Neural crest cell (in vitro differentiated cells): ENCODE results near the gene SLC26A8. TPM values are rescaled to one million over a fixed set of nuclear protein-coding genes. Genes with fewer than 3 reads are reported as not detected.

Experiments used
- DNase-seq: peaks from one replicate; pipeline ENCODE4 v3.0.0; 2021; ENCODE audit warnings: low read depth, mixed read lengths, low spot score
- H3K27ac Mint-ChIP-seq: one replicate; pipeline ENCODE4 v1.8.0; 2021; ENCODE audit warnings: mild to moderate bottlenecking, mixed read lengths; ENCODE audit not compliant: unreplicated experiment
- H3K27me3 Mint-ChIP-seq: 2 replicates; pipeline ENCODE4 v1.8.0; 2021; ENCODE audit warnings: low read depth, mild to moderate bottlenecking, mixed read lengths
- H3K36me3 Mint-ChIP-seq: 2 replicates; pipeline ENCODE4 v1.8.0; 2021; ENCODE audit warnings: low read depth, mild to moderate bottlenecking, mixed read lengths
- H3K4me1 Mint-ChIP-seq: 2 replicates; pipeline ENCODE4 v1.8.0; 2021; ENCODE audit warnings: mixed read lengths
- H3K4me3 Mint-ChIP-seq: one replicate; pipeline ENCODE4 v1.8.0; 2021; ENCODE audit warnings: mild to moderate bottlenecking, mixed read lengths
- H3K9me3 Mint-ChIP-seq: 2 replicates; pipeline ENCODE4 v1.8.0; 2021; ENCODE audit warnings: mixed read lengths
- CTCF ChIP-seq: fragments of 200-600 bp; sonication (generic); conservative IDR thresholded peaks from 2 replicates; pipeline ENCODE4 v1.5.0; 2021; ENCODE audit warnings: antibody characterized with exemption, mild to moderate bottlenecking
- total RNA-seq: library from RNA; stranded (reverse); gene quantifications from 2 replicates; pipeline ENCODE4 v1.2.1, GENCODE V29; 2021

Gene SLC26A8
- total RNA-seq, 1 donor from 2014 or later: 0.33 TPM

- no peak for TF ChIP-seq CTCF
- Mint-ChIP-seq H3K4me1 (no peaks in the 10 kb centered on the region), H3K36me3 (no peaks in the 10 kb centered on the region), H3K27me3 (no peaks in the 10 kb centered on the region), H3K4me3 (no peak overlapping the region), H3K27ac (no peak overlapping the region), H3K9me3 (no peaks in the 10 kb centered on the region)
- no peak for DNase-seq
Observed at GRCh38 chr6:36050947-36051710, 26.7 kb upstream of the SLC26A8 start.

DNA sequence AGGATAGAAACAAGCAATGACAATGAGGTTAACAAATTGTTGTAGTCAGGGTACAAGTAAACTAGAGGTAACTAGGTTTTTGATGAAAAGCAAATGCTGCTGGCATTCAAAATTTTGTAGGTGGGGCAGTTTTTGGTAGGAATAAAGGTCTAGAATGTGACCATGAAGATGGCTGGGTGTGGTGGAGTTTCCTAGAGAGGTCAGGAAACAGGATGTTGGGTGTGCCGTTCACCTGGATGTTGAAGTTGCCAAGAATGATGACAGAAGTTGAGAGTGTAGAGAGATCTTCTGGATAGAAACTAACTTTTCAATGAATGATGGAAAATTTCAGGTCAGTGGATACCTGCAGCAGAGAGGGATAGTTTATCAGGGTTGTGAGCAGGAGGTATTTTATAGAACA is 25.9 kb upstream of the SLC26A8 start:
- H3K9me3 Mint-ChIP-seq: no peaks in the 10 kb centered on the region
- H3K36me3 Mint-ChIP-seq: no peaks in the 10 kb centered on the region
- TF ChIP-seq CTCF: no peak
- DNase-seq: no peak
- H3K4me3 Mint-ChIP-seq: no peak overlapping the region
- H3K4me1 Mint-ChIP-seq: no peaks in the 10 kb centered on the region
- H3K27me3 Mint-ChIP-seq: no peaks in the 10 kb centered on the region
- no peak overlapping the region for H3K27ac Mint-ChIP-seq

DNA sequence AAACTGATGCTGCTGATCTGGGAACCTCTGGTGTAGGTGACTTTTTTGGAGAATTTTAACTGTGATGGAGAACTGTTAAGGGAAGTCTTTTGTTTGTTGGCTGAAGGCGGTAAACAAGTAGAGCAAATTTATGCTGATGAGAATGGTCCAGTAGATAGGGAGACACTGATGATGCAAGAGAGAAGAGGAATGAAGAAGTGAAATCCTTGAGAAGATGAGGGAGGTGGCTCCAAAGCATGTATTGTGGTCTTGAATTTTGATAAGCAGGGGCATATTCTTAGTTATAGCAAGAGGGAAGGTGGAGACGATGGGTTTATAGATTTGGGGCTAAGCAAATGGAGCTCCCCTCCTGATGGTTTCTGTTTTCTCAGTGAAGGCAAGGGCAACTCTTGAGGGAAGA is 25.1 kb upstream of the SLC26A8 start:
- no peak overlapping the region for H3K27ac Mint-ChIP-seq

DNA sequence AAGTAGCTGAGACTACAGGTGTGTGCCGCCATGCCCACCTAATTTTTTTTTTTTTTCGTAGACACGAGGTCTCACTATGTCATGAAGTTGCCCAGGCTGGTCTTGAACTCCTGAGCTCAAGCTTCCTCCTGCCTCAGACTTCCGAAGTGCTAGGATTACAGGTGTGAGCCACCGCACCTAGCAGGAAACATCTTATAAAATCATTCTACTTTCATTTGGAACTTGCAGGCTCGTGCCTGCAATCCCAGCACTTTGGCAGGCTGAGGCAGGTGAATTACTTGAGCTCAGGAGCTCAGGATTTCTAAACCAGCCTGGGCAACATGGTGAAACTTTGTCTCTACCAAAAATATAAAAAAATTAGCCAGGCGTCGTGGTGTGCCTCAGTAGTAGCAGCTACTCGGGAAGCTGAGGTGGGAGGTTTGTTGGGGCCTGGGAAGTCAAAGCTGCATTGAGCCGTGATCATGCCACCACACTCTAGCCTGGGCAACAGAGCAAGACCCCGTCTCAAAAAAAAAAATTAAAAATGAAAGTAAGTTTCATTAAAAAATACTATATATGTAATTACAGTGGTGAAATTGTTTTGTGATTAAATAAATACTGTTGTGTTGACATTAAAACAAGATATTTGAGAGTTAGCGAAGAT is 18.3 kb upstream of the SLC26A8 start:
- no peak for DNase-seq
- Mint-ChIP-seq H3K27ac (no peak overlapping the region), H3K36me3 (peaks cover 4% of the 10 kb centered on the region), H3K9me3 (no peaks in the 10 kb centered on the region), H3K27me3 (no peaks in the 10 kb centered on the region), H3K4me3 (no peak overlapping the region), H3K4me1 (peaks cover 16% of the 10 kb centered on the region)
- no peak for TF ChIP-seq CTCF

More for the DNA sequence above, 25.1 kb upstream of the SLC26A8 start:
- no peak for DNase-seq
- no peak for TF ChIP-seq CTCF
- Mint-ChIP-seq H3K27me3 (no peaks in the 10 kb centered on the region), H3K9me3 (no peaks in the 10 kb centered on the region), H3K36me3 (no peaks in the 10 kb centered on the region), H3K4me1 (no peaks in the 10 kb centered on the region), H3K4me3 (no peak overlapping the region)

DNA sequence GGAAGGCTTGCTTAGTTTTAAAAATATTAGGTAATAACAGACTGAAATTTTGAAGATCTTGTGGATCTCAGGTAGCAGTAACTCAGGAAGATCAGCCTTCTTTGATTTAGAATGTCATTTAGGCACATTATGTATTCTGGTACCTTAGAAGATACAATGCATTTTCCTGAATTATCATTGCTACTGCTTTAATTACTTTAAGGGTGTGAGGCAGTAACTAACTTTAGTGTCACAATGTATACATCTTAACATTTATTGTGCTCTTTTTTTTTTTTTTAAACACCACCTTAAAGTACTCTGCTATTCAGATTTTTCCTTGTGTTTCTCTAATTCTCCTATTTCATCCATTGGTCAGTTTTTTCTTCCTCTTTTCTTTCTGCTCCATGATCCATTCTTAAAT is 16.5 kb upstream of the SLC26A8 start:
- Mint-ChIP-seq H3K36me3 (peaks cover 4% of the 10 kb centered on the region), H3K9me3 (no peaks in the 10 kb centered on the region), H3K4me3 (no peak overlapping the region), H3K4me1 (peaks cover 17% of the 10 kb centered on the region), H3K27ac (no peak overlapping the region), H3K27me3 (no peaks in the 10 kb centered on the region)
- no peak for DNase-seq
- no peak for TF ChIP-seq CTCF
